HG03095 (cell line): ENCODE measurements around the gene TMEM132E.

Experiments
- ATAC-seq: cut with Tn5 transposase; IDR thresholded peaks from one replicate; pipeline ENCODE4 v1.9.1; 2021; ENCODE audit warnings: moderate library complexity; ENCODE audit not compliant: unreplicated experiment

Gene TMEM132E

DNA sequence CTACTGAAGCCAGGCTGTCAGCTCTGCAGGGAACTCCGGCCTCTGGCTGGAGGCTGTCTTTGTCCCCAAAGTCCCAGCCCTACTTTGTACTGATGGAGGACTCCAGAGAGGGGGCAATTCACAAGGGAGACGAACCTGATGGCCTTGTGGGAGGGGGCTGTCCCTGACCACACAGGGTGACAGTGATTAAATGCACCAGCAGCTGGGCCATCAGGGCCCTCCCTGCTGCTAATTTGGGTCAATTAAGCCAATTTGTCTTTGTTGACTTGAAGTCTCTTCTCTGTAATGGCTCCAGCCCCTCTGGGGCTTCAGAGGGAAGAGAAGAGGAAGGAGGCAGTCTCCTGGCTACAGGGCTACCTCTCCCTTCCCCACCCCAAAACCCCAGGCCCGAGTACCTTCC is 22.0 kb downstream of the TMEM132E start:
- ATAC-seq: no peak

DNA sequence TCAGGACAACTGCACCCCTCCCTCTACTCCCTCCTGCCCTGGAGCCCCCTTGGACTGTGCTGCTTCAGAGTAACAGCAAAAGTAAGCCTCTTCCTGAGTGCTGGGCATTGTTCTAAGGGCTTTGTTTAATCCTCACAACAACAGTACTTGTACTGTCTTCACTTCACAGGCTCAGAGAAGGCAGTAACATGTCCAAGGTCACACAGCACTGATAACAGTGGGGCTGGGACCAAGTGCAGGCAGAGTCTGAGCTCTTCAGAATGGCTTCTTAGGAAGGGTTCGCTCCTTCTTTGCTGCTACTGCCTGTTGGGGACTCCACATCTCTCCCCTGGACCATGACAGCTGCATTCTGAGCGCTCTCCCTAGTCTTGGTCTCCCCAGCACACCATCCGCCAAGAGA is 24.6 kb downstream of the TMEM132E start:
- ATAC-seq: no peak

DNA sequence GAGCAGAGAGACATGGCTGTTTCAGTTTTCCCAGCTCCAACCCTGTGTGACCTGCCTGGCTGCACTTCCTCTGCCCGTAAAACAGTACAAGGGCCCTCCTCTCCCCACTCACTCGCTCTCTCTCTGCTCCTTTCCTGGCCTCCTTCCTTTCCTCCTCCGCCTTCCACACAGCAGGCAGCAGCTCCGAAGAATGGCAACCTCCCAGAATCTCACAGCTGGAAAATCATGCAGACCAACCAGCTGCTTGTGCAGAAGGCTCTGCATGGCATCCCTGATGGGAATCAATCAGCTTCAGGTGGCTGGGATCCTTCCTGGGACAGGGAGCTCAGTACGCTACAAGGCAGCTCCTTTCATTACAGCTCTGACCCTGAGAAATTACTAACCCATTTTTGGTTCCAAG is 27.4 kb downstream of the TMEM132E start:
- no peak for ATAC-seq

- ATAC-seq: no peak
Observed at GRCh38 chr17:34607917-34608316, 28.5 kb downstream of the TMEM132E start.

- ATAC-seq: no peak
Observed at GRCh38 chr17:34609210-34609609, 29.8 kb downstream of the TMEM132E start.

GRCh38 chr17:34610039-34610438 is 30.7 kb downstream of the TMEM132E start:
- ATAC-seq: no peak

DNA sequence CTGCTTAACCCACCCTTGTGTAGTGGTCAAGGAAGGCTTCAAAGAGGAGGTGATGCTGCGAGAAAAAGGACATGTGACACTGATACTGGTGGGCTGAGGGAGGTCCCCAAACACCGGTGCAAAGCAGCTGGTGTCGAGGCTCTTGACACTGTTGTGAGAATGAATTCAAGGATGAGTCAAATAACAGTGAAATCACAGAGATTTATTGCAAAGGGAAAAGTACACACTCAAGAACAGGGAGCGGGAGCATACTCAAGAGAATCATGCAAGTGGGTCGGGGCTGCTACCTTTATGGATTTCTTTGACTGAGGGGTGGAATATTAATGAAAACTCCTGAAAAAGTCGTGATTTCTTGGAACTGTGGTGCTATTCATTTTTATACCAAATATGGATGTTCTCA is 31.1 kb downstream of the TMEM132E start:
- ATAC-seq: no peak

DNA sequence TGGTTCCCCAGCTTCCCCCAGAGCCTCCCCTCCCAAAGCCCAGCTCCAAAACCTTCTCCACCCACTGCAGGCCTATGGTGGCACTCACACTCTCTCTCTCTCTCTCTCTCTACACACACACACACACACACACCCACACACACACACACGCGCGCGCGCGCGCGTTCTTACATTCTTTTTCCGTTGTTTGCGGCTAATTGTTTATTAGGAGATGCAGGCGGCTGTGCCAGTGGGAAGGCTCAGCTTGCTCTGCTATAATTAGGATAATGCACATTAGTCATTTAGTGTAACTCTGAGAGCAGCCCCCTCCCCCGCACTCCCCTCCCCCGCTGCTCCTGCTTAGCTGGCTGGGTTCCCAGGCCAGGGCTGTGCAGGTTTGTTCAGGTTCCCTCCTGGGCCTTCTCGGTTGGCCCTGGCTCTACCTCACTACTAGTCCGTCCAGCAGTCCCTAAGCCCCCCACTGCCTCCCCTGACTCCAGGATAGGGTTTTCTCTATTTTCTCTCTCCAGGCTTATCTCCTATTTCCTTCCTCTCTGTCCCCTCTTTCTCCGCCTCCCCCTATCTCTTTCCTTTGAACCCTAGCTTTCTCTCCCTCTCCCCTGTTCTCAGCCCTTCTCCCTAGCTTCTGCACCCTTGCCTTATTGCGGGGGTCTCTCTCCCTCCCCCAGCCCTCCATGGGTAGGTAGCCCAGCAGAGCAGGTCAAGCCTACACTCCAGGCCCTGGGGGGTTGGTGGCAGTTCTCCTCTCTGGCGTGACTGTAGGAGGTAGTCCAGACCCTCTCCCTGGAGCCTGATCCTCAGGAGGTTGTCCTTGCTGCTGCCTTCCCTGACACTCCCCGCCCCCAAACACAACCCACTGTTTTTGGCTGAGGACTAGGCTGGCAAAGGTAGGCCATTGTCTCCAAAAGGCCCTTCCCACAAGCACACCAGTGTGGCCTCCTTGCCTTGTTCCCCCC is 34.0 kb downstream of the TMEM132E start:
- ATAC-seq: no peak

DNA sequence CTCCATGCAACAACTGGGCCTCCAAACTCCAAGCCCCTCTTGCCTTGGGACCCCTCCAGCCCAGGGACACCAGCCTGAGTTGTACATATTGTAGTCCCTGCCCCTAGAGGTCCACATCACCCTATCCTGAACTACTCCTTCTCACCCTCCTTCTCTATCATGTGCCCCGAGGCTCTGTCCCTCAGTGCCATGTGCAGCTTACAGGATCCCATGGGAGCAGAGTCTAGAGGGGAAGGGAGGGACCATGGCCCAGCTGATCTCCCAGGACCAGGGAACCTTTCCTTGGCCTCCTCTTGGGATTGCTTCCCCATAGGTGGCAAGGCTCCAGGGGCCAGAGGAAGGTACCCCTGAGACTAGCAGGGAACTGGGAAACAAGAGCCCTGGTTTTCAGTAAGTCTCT is 35.3 kb downstream of the TMEM132E start:
- ATAC-seq: no peak

GRCh38 chr17:34615326-34615725 is 35.9 kb downstream of the TMEM132E start:
- no peak for ATAC-seq

- ATAC-seq: no peak
Observed at GRCh38 chr17:34616148-34616547, 36.8 kb downstream of the TMEM132E start.

- ATAC-seq: no peak
Observed at GRCh38 chr17:34617398-34617797, 38.0 kb downstream of the TMEM132E start.

DNA sequence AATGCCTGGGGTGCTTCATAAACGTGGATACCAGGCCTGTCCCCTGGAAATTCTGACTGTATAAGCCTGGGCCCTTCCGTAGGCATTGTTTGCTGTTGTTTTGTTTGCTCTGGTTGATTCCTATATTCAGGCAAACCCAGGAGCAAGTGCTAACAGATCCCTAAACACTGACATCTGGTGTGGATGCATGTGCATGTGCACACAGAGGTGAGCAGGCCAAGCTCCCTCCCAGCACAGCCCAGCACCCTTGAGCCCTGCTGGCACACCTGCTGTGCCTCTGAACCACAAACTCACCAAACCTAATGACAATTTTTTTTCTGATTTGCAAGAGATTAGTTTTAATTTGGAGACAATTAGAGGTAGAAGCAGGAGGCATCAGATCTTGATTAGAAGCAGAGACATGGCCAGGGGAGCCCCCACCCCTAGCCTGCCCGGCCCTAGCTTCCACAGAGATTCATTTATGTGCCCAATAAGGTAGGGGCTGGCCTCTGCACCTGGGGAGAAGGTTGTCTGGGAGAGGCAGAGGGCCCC is 40.4 kb downstream of the TMEM132E start:
- no peak for ATAC-seq

GRCh38 chr17:34620458-34620857 is 41.1 kb downstream of the TMEM132E start:
- no peak for ATAC-seq

GRCh38 chr17:34622862-34623623 is 43.7 kb downstream of the TMEM132E start:
- ATAC-seq: no peak

DNA sequence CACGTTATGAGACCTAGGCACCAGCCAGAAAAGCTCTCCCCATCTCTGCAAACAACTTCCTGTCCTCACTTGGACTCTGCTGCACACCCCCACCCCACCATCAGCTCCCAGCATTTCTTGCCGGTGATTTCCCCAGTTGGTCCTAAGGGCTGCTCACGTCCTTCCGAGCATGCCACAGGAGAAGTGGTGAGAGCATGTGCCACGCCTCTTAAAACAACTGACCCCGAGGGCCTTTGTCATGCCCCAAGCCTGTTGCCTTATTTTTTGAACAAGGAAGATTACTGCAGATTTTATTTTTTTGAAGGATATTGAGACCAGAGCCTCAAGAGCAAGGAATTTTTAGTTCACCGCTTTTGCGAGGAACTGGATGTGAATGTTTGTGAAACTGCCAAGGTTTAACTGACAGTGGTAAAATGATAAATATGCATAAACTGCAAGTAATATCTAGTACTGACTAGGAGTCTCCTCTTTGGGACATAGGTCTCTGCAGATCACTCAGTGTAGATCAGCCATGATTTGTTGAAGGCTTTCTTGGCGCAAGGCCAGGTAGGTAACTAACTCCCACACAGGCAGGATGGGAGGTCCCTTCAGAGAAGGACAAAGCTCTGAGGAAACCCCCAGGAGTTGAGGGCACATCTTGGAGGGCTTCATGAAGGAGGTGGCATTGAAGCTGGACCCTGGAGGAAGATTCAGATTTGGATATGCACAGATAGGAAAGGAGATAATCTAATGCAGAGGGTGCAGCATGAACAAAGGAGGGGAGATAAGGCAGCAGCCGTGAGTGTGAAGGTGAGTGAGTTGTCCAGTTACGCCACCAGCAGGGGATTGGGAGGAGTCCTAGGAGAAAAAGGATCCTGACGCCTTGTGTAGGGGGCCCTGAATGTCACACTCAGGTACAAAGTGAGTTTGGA is 44.7 kb downstream of the TMEM132E start:
- no peak for ATAC-seq

- no peak for ATAC-seq
Observed at GRCh38 chr17:34624767-34625383, 45.5 kb downstream of the TMEM132E start.

- no peak for ATAC-seq
Observed at GRCh38 chr17:34626121-34626681, 46.8 kb downstream of the TMEM132E start.

DNA sequence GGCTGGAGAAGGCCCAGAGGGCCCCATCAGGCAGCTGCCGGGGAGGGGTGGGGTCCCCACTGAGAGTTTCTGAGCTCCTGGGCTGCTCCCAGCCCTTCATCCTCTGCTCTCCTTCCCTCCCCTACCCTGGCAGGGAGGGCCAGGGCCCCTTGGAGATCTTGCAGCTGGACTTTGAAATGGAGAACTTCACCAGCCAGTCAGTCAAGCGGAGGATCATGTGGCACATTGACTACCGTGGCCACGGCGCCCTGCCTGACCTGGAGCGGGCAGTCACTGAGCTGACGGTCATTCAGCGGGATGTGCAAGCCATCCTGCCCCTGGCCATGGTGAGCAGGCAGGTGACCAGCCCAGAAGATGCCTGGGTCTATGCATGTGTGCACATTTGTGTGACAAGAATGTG is 49.5 kb downstream of the TMEM132E start:
- no peak for ATAC-seq

DNA sequence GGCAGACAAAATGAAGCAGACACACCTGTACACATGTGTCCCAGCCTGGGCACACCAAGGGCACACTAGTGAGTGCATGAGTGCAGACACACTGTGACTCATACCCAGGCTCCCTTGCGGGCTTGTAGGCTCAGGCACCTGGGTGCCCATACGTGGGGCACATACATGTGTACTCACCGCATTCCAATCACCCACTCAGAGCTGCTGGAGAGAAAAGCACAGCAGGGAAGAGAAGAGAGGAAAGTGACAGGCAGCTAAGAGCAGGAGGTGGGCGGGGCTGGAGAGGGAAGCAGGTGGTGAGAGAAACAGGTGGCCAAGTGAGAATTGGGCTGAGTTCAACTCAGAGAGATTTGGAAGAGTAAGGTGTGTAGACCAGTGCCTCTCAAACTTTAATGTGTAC is 54.0 kb downstream of the TMEM132E start:
- no peak for ATAC-seq
